HG02678 (cell line): ENCODE results near the gene CP.

Source experiments
- ATAC-seq: cut with Tn5 transposase; IDR thresholded peaks from one replicate; pipeline ENCODE4 v1.9.1; 2021; ENCODE audit warnings: mild to moderate bottlenecking, moderate library complexity; ENCODE audit not compliant: unreplicated experiment

The CP gene

GRCh38 chr3:149128821-149129220 is 92.8 kb downstream of the CP start:
- no peak for ATAC-seq

DNA sequence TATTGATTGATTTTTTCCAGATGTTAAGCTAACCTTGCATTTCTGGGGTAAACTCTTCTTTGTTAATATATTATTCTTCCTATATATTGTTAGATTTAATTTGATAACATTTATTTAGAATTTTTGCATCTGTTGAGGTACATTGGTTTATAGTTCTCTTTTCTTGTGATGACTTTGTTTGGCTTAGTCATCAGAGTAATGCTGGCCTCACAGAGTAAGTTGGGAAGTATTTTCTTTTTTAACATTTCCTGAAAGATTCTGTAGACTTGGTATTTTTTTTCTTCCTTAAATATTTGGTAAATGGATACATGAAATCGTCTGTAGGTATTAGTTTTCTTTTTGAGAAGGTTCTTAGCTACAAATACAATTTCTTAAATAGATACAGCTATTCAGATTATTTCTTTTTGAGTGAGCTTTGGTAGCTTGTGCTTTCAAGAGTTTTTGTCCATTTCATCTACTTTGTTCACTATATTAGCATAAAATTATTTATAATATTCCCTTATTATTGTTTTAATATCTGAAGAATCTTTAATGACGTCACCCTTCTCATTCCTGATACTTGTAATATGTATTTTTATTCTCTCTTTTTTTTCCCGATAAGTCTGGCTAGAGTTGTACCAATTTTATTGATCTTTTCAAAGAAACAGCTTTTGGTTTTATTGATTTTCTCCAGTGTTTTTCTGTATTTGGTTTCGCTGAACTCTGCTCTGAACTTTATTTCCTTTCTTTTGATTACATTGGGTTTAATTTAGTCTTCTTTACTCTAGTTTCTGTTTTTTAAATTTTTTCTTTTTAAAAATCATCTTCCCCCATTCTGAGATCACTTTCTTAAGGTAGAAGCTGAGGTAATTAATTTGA is 98.7 kb downstream of the CP start:
- no peak for ATAC-seq
